WERI-Rb-1 (cell line): Measurements from ENCODE around the gene TMEM176B.

Experiments used
- DNase-seq: peaks from one replicate; pipeline ENCODE4 v3.0.0-alpha.2; 2020
- H3K27ac ChIP-seq: fragments of 250-450 bp; sonication (Bioruptor Pico); 2 replicates; pipeline ENCODE4 v1.5.1; 2020; ENCODE audit warnings: mild to moderate bottlenecking, moderate library complexity
- H3K27me3 ChIP-seq: fragments of 250-450 bp; sonication (Bioruptor Pico); 2 replicates; pipeline ENCODE4 v1.5.1; 2021; ENCODE audit warnings: mild to moderate bottlenecking, low read depth, moderate library complexity; ENCODE audit not compliant: insufficient read depth, severe bottlenecking
- H3K36me3 ChIP-seq: fragments of 250-450 bp; sonication (Bioruptor Pico); 2 replicates; pipeline ENCODE4 v1.5.1; 2020; ENCODE audit warnings: mild to moderate bottlenecking, moderate library complexity
- H3K4me3 ChIP-seq: 2 replicates; pipeline ENCODE4 v1.5.1; 2011; ENCODE audit warnings: low read depth, mild to moderate bottlenecking, control low read depth, low read length
- H3K9me3 ChIP-seq: fragments of 250-450 bp; sonication (Bioruptor Pico); 2 replicates; pipeline ENCODE4 v1.5.1; 2021; ENCODE audit warnings: mild to moderate bottlenecking, moderate library complexity; ENCODE audit not compliant: severe bottlenecking
- CTCF ChIP-seq: IDR thresholded peaks from 2 replicates; pipeline ENCODE4 v1.5.1; 2011; ENCODE audit warnings: low read depth, mild to moderate bottlenecking, control low read depth, inconsistent platforms, low read length

TMEM176B gene

GRCh38 chr7:150742286-150742968 lies 57.7 kb downstream of the TMEM176B start:
- no peaks in the 10 kb centered on the region for H3K9me3 ChIP-seq
- DNase-seq, result no peak
- H3K4me3 ChIP-seq, result no peak overlapping the region
- no peak overlapping the region for H3K27ac ChIP-seq
- no peaks in the 10 kb centered on the region for H3K36me3 ChIP-seq
- no peaks in the 10 kb centered on the region for H3K27me3 ChIP-seq
- no peak for TF ChIP-seq CTCF
